Right renal cortex interstitium (tissue), 3 donors: ENCODE measurements around the gene TUBA8. TPM values are rescaled to one million over a fixed set of nuclear protein-coding genes. Genes with fewer than 3 reads are reported as not detected.
"Not testable (repeated sequence)": the region's sequence is repeated elsewhere in the genome, so short reads cannot be mapped to it uniquely, and the experiment has no call there.

Experiments used
- DNase-seq, 3 donors: peaks; one replicate each; pipeline ENCODE4 v3.0.0-alpha.2; 2013; ENCODE audit warnings: low read depth in 3 of 3, low spot score in 2 of 3
- polyA plus RNA-seq, 3 donors: library from polyadenylated mRNA; unstranded; fragments of 120-200 nt; gene quantifications; one replicate each; pipeline ENCODE4 v1.2.1, GENCODE V29; 2013; ENCODE audit not compliant: insufficient read length in 3 of 3

Gene TUBA8
- polyA plus RNA-seq, 3 donors, result 1.9 to 4.4 (median 3.0) TPM

- no peak for DNase-seq
Measured at GRCh38 chr22:18104566-18104965, 6.0 kb upstream of the TUBA8 start.

DNA sequence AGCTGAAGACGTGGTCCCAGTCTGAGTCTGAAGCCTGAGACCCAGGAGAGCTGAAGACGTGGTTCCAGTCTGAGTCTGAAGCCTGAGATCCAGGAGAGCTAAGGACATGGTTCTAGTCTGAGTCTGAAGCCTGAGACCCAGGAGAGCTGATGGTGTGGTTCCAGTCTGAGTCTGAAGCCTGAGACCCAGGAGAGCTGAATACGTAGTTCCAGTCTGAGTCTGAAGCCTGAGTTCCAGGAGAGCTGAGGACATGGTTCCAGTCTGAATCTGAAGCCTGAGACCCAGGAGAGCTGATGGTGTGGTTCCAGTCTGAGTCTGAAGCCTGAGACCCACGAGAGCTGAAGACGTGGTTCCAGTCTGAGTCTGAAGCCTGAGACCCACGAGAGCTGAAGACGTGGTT is 4.6 kb upstream of the TUBA8 start:
- not testable (repeated sequence) for DNase-seq

DNA sequence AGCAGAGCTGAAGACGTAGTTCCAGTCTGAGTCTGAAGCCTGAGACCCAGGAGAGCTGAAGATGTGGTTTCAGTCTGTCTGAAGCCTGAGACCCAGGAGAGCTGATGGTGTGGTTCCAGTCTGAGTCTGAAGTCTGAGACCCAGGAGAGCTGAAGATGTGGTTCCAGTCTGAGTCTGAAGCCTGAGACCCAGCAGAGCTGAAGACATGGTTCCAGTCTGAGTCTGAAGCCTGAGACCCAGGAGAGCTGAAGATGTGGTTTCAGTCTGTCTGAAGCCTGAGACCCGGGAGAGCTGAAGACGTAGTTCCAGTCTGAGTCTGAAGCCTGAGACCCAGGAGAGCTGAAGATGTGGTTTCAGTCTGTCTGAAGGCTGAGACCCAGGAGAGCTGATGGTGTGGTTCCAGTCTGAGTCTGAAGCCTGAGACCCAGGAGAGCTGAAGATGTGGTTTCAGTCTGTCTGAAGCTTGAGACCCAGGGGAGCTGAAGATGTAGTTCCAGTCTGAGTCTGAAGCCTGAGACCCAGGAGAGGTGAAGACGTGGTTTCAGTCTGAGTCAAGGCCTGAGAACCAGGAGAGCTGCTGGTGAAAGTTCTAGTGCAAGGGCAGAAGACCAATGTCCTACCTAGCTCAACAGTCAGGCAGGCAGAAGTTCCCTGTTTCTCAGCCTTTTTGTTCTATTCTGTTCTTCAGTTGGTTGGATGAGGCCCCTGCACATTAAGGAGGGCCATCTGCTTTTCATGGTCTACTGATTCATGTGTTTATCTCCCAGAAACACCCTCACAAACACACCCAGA is 3.9 kb upstream of the TUBA8 start:
- not testable (repeated sequence) for DNase-seq

DNA sequence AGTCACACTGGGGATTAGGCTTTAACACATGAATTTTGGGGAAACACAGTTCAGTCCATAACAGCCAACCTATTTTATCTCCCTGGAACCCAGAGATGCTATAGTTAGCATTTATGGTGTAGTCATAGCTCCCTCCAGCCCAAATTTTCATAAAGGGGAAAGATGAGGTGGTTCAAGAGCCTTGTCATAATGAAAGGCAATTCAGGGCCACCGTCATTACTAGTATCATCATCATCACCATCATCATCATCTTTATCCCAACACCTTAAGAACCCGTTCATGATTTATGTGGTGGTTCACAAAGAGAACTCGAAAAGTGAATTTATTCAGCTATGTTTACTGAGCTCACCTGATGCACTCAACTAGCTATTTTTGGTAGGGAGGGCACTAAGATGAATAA is 2.4 kb upstream of the TUBA8 start:
- DNase-seq, result no peak

DNA sequence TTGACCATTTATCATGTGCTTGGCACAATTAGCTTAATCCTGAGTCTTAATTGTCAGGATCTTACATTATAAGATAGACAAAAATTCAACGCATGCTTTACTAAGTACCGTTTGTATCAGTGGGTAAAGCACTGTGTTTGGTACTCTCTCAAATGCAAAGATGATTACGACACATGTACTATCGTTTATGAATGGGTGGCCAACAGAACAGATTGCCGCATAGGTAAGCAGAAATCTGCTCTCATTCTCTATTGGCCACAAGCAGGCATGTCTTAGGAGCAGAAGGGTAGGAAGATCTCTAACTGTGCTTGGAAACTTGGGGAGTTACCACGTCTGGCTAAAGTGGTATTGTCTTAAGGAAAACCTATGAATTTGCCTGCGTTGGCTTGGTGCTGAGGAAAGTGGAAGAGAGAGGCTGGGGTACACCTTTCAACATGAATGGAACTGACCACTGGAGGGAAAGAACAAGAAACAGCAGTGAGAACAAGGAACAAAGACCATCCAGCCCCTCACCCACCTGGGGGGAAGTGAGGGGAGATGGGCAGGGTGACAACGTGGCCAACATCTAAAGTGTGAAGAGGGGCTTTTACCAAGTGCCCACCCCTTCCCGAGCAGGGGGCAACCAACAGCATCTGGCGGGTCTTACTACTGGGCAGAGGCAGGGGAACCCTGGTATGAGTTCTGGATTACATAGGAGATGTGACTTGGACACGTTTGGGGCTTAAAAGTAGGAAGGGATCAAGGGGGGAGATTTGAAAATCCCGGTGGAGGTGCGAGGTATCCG is 1.0 kb upstream of the TUBA8 start:
- no peak for DNase-seq

GRCh38 chr22:18110954-18111758 is 547 bp downstream of the TUBA8 start:
- DNase-seq, result no peak

GRCh38 chr22:18111759-18112330 is 1.2 kb downstream of the TUBA8 start:
- no peak for DNase-seq

- DNase-seq, result no peak
Measured at GRCh38 chr22:18112440-18112839, 1.8 kb downstream of the TUBA8 start.

DNA sequence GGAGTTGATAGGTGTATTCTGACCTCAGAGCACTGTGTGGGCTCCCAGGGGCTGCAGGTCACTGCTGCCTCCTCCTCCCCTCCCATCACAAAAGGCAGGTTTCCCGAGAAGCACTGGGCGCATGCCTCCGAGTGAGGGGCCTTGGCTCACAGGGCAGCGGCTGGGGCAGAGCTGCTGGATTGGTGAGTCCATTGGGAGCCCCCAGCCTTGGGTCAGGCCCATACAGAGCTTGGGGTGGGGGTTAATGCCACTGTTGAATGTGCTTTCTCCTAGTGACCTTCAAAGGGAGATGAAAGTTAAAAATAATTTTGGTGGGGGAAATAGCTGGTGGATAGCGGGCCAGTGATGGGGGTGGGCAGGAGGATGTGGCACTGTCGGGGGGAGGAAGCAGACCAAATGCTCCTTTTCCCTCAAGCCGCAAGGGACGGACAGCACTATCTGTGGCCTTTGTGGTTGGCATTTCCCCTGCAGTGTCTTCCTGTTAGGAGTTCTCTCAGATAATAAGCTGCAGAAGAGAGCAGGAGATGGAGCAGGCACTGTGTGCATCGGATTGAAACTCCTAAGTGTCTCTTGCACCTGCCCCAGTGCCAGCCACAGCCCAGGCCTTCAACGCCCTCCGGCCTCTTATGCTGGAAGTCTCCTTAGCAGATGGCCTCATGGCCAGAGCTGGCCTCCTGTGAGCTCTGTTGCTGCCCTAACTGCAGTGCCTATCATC is 3.2 kb downstream of the TUBA8 start:
- DNase-seq, result no peak

DNA sequence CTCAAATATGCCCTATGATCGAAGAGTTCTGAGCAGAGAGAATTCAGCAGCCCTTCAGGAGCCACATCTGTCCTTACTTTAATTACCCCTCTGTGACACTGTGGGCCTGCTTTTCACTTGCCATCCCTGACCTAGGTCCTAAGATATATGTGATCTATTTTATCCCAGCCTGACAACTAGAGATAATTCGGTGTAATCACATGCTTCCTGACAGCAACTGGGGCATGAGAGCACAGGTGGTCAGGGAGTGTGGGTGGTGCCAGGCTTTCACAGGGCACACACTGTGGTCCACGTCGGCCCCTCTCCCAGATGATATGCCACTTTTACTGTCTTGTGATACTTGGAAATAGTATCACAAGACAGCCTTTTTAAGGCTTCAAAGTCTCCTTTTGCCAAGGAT is 3.9 kb downstream of the TUBA8 start:
- no peak for DNase-seq

GRCh38 chr22:18114976-18115652 is 4.5 kb downstream of the TUBA8 start:
- no peak for DNase-seq

- no peak for DNase-seq
Measured at GRCh38 chr22:18115906-18116371, 5.3 kb downstream of the TUBA8 start.

- DNase-seq, result no peak
Measured at GRCh38 chr22:18116634-18117033, 6.0 kb downstream of the TUBA8 start.

GRCh38 chr22:18118345-18118915 is 7.8 kb downstream of the TUBA8 start:
- no peak for DNase-seq

GRCh38 chr22:18119409-18120110 is 9.0 kb downstream of the TUBA8 start:
- DNase-seq, result no peak

- no peak for DNase-seq
Measured at GRCh38 chr22:18120857-18121256, 10.2 kb downstream of the TUBA8 start.

GRCh38 chr22:18121506-18121905 is 10.9 kb downstream of the TUBA8 start:
- DNase-seq, result no peak

DNA sequence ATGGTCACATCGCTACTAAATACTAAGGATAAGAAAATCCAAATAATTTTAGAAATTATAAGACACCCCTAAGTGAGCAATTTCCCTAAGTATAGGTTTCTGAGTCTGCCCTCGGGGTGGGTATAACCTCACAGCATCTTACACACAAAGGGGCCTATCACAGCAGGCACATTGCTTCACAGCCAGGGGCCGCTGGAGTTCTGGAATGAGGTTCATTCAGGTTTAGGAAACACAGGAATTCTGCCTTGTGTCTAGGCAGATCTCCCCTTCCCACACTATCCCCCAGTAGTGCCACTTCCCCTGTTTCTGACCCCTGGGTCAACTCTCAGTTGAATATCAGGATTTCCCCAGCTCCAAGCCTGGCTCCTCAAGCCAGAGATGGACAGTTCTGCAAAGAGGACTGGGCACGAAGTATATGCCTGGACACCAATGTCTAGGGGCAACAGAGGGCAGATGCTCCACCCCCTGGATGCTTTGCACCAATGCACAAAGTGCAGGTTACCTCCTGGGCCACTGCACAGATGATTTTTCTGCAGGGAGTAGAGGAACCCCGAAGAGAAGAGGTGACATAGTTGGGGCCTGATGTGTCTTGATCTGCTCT is 11.4 kb downstream of the TUBA8 start:
- DNase-seq, result no peak
